Stimulated activated CD4-positive, alpha-beta T cell treated with anti-CD3 and anti-CD28 coated beads, Interleukin-1b, Interleukin-23, amount 100 ng/mL, for 4 hours (primary cell): ENCODE data around the gene RBPJ.
"Not testable (repeated sequence)": the region's sequence is repeated elsewhere in the genome, so short reads cannot be mapped to it uniquely, and the experiment has no call there.

ENCODE experiments used
- DNase-seq, 2 donors: peaks; one replicate each; pipeline ENCODE4 v3.0.0-alpha.2; 2020; ENCODE audit warnings: low read depth in 2 of 2

Gene RBPJ

DNA sequence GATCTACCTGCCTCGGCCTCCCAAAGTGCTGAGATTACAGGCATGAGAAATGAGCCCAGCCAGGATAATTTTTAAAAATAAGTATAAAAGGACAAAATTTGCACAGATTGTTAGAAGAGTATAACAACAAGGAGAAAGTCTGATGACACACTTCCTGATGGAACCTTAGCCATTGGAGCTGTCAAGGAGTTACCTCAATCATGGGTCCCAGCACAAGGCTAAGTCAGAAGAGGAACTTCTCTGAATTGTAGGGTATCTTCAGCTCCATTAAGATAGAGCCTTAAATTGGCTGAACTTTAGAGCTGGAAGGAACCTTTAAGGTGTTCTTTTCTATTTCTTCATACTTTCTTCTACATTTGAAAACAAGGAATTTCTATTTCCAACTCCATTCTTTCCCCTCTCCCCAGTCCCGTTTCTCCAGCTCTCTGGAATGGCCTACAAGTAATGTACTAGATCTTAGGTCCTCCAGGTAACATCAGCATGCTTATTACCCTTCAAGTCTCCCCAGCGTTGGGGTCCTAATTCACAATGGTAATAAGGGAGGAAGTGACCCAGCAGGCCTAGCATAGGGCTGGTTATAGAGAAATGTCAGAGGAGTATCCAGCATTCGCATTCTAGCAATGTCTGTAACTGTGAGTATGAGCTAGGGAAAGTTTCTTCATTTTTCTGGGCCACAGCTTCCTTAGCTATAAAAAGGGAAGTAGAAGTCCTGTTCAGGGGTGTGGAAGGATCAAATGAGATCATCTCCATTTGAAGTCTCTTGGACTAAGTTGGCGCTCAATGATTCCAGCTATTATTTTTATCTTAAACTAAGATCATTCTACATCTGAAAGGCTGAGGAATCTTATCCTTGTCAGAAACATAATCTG, 18.5 kb upstream of the RBPJ start:
- DNase-seq: no peak

DNA sequence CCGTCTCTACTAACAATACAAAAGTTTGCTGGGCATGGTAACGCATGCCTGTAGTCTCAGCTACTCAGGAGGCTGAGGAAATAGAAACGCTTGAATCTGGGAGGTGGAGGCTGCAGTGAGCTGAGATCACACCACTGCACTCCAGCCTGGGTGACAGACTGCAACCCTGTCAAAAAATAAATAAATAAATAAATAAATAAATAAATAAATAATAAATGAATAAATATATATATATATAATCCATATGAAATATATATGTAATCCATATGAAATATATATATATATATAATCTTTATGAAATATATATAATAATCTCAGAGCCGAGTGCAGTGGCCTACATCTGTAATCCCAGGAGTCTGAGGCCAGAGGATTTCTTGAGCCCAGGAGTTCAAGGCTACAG, 17.8 kb upstream of the RBPJ start:
- DNase-seq: no peak

DNA sequence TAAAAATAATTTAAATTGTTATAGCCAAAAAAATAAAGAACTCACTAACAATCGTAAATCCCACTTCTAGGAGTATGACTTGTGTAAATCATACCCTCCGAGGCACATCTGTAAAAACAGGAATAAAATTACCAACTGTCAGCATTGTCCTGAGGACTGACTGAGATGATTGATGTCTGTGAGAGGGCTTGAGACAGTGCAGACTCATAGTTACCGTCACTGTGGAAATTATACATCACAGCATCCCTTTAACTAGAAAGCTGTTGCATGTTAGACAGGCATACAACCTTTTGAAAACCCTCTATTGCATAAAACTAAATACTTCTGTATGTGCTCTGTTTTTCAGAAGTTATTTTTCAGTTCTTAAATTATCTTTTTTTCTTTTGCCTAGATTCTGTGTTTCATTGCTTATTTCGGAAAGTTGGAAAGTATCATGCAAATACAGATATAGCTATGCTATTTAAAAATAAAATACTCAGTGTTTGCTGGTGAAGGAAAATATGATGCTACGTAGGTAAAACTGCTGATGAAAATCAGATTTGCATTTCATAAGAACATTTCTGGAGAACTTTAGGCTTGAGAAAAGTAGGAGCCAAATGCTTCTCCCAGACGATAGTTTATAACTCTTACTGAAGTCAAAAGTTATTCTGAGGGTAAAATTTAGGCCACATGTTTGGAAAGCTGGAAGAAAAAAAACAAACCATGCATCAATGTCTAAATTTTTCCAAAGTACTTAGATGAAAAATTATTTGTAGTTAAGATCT, 13.6 kb upstream of the RBPJ start:
- no peak for DNase-seq

DNA sequence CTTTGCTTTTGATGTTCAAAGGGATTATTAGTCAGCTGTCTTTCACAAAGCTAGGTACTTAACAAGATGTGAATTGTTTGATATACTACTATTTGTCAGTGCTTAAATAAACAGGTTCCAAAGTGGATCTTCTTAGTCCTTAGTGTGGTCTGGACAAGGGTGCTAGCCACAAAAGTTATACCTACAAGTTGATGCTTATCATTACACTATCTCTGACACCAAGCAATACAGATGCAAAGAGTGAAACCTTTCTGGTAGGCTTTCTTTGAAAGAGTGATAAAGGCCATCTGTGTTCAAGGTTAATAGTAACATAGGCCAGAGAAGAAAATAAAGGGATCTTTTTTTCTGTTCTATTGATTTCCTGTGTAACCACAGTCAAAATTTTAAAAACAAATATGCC, 12.2 kb upstream of the RBPJ start:
- no peak for DNase-seq

DNA sequence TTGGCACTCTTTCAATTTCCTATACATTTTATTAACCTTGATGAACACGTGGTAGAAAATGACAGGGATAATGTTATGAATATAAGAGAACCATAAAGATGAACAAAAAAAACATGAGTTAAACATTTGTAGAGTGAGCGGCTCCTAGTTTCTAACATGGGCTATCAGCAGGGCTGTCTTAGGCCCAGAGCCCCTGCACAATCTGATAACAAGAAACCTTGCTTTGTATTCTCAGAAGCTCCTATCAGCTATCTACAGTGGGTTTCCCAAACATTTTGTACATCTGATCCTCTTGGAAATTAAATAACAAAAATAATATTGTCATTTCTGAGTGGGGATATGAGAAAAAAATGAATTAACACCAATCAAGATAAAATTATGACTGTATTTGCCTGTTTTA, 10.6 kb upstream of the RBPJ start:
- DNase-seq: no peak

DNA sequence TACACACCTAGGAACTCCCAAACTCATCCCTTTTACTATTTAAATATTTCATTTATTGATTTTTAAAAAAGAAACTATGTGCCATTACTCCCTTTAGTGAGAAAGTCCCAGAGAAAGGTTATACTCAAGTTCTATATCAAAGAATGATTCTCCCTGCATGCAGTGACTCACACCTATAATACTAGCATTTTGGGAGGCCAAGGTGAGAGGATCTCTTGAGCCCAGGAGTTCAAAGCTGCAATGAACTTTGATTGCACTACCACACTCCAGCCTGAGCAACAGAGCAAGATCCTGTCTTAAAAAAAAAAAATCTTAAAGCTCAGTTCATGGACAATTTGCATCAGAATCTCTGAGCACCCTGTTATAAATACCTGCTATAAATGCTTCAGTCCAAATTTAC, 9.2 kb upstream of the RBPJ start:
- no peak for DNase-seq

DNA sequence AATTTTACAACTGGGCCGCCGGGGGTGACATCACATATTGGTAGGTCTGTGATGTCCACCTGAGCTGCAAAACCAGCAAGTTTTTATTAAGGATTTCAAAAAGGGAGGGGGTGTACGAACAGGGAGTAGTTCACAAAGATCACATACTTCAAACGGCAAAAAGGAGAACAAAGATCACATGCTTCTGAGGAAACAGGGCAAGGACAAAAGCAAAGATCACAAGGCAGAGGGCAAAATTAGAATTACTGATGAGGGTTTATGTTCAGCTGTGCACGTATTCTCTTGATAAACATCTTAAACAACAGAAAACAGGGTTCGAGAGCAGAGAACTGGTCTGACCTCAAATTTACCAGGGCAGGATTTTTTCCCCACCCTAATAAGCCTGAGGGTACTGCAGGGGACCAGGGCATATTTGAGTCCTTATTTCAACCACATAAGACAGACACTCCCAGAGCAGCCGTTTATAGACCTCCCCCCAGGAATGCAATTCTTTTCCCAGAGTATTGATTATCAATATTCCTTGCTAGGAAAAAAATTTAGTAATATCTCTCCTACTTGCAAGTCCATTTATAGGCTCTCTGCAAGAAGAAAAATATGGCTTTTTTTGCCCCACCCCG, 5.4 kb upstream of the RBPJ start:
- DNase-seq: not testable (repeated sequence)

DNA sequence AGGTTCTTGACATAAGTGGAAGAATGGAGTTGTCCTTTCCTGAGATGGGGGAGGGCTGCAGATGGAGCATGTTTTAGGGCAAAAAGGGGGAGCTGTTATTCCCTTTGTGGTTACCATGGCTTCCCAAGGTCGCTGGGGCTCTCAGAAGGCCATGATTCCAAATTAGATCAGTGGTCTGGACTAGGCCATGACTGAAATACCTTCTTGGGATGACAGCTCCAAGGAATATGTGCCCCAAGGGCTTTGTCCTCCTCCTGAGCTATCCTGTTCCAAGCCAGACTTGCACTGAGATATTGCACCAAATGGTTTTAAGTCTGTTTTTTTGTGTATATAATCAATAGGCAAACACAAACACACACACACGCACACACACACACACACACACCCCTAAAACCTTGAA, 3.0 kb upstream of the RBPJ start:
- no peak for DNase-seq

DNA sequence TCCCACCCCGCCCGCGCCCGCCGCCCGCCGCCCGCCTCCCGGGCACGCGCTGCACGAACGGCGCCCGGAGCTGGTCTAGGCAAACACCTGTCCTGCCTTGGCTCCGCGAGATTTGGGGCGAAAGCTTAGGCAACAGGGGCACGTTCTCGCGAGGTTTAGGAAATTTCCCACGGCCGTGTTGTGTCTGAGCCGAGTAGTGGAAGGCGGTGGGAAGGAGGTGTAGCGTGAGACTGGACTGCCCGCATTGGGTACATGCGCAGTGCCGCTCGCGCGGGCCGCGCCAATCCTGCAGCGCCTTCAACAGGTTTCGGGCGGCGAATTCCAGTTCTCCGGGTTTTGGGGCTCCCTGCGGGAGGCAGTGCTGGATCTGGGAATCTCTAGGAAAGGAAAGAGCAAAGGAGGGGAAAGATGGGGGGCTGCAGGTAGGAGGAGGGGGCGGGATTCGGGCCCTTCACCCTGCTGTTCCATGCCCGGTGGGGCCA, 1.3 kb upstream of the RBPJ start:
- peak; percentile 94 to 95 for DNase-seq

DNA sequence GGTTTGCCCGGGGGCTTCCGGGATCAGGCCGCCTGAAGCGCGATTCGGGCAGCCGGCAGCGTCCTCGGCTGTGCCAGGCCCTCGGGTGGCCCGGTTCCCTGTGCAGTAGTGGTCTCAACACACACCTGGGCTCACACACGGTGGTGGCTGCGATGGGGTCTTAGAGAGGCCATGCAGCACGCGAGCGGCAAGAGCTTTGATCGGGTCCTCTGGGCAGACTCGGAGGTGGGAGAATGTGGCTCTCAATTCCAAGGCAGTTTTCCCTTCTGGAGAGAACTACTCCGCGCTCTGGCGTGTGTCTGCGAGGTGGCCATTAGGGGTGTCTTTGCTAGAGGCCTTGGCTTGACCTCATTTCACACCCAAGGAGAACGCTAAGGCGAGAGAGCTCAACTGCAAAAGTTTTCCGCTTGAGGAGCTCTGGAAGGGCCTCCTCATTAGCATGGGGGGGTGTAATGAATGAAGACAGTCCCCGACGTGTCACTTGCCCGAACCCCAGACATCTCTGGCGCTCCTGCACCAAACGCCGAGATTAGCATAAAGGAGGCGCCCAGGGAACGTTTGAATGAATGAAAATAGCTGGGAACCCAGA, 771 bp upstream of the RBPJ start:
- DNase-seq: peak in 1 of 2 donors; percentile 23

DNA sequence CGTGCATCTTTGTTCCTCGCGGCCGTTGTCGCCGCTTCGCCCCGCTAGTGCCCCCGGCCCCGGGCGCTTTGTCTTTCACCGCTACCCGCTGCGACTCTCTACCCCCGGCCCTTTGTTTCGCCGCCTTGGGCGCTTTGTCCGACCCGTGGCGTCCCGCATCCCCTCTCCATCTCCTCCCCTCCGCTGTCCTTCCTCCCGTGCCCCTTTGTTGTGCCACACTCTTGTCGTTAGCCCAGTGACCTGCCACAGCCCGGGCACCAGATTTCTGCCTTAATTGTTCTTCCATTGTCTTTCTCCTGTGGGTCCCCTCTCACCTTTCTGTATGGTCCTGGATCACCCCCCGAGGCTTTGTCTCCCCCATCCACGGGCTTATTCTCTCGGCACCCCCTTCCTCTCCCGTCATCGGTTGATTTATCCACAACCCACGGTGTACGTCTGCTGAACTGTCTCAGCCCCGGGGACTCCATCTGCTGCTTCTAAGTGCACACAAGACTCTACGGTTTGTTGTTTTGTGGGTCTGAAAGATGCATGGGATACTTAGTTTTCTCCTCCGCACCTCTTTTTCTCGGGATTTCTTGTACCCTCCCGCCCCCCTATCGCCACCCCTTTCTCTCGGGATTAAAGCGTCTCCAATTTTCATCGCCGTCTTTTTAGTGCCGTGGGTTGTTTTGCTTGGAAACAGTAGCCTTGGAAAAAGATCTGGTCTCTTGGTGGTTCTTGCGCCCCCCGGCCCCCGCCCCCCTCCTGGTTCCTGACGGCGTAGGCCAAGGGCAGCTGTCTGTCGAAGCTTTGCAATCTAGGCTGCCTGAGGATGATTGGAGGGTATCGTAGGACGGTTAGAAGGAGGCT, 783 bp downstream of the RBPJ start:
- peak; percentile 23 to 26 for DNase-seq

DNA sequence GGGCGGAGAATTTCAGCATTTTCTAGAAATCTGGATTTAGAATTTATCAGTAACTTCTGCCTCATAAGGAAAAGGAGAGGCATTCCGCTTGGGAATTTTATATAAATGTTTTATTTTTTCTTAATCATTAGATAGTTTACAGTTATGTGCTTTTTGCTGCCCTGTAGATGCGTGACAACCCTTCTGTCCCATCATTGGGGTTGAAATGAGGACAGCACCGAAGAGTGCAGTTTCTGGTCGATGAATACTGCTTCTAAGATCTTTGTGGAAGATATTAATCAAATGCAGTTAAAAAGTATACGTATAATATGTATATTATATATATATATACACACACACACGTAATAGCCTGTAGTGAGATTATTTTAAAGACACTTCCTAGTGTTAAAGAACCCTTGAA, 1.5 kb downstream of the RBPJ start:
- DNase-seq: no peak

DNA sequence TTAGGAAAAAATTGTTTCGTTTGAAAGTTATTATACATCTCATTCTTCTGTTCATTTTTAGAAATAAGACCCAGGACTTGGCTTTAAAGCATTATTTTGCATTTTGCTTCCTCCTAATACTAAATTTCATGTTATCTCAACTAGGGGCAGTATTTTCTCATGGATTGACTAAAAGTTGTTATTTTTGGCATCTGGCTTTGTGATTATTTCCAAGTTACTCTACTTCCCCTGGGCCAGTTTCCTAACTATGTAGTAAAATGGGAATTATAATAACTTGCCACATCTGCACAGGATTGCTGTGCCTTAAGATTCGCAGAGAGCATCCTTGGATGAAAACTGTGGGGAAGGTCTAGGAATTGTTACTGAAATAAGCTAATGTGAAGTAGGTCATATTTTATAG, 3.0 kb downstream of the RBPJ start:
- DNase-seq: no peak

DNA sequence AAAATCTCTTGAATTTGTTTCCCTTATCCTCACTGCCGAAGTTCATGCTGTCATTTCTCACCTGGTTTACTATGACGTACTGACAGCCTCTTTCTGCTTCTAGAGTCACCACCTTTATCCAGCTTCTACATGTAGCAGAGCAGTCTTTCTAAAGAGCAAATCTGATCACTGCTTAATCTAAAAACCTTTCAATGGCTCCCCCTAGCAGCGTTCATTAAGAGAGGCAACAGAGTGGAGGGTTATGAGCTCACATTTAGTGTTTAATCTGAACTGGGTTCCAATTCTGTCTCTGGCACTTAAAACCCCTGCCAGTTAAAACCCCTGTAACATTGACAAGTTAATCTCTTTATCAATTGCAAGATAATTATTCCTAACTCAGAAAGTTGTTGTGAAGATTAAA, 4.4 kb downstream of the RBPJ start:
- DNase-seq: peak in 1 of 2 donors; percentile 23

DNA sequence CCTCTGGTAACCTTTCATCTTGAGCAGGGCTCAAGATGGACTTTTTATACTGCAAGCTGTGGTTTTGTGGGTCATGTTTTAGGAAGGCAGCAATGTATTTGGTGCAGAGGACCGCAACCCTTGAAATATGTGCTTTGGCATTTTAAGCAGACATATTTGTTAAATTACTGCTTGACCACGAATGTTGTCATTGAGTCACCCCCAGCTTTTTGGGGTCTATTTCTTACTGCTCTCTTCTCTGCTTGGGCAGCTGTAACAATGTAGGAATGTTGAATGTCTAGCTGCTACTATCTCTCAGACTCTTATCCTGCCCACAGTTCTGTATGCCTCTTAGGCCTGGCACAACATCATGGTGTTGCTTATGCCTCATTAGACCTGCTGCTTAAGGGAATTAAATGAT, 6.0 kb downstream of the RBPJ start:
- no peak for DNase-seq

DNA sequence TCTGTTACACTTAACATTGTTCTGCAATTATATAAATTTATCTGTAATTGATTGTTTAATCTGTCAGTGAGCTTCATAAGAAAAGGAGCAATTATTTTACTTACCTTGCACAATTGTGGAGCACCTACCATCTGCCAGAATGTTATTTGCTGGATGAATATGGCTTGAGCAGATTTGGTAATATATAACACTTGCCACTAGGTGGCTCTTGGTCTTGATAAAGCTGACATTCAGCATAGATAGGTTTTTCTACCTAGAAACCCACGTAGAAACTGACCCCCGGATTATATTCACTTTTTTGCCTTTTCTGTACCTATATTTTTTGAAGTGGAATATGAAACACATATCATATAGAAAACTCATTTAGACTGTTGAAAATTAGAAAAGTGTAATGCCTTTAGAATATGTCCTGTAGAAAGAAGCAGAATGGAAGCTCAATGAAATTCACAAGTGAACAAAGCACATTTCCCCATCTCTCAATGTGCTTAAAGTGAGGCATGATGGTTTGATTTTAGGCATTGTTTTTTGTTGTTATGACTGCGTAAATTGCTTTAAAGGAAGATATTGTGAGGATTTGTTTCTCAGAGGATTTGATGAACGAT, 9.5 kb downstream of the RBPJ start:
- peak in 1 of 2 donors; percentile 18 for DNase-seq

DNA sequence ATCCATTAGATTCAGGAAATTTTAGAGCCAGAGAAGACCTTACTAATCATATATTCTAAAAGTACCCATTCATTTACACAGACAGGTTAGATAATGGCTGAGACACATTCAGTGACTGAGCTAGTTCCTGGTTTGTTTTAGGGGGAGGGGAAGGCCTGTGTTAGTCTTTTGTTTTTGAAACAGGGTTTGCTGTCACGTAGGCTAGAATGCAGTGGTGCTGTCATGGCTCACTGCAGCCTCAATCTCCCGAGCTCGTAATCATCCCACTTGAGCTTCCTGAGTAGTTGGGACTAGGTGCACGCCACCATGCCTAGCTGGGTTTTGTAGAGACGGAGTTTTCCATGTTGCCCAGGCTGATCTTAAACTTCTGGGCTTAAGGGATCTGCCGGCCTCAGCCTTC, 10.1 kb downstream of the RBPJ start:
- no peak for DNase-seq

DNA sequence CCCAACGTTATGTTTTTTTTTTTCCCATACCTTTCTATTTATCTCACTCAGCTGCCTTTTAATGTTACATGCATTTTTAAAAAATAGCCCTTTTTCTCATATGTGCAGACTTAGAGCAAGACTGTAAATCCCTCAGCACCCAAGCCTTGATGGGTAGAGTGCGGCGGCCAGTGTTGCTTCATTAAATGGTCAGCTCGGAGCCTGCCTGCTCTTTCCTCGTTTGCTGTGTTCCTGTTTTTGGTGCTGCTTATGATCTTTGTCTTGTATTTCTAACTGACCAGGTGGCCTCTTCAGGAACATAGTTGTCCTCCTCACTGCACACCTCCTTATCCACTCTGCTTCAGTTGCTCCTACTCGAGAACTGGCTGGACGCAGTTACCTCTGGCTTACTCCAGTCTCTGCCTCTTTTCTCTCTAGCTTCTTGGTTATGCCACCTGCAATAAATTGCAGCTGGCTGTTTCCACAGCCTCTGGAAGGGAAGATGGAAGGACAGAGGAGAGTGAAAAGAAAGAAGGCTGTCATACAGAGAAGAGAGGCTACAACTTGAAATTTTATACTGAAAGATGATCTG, 10.7 kb downstream of the RBPJ start:
- no peak for DNase-seq

DNA sequence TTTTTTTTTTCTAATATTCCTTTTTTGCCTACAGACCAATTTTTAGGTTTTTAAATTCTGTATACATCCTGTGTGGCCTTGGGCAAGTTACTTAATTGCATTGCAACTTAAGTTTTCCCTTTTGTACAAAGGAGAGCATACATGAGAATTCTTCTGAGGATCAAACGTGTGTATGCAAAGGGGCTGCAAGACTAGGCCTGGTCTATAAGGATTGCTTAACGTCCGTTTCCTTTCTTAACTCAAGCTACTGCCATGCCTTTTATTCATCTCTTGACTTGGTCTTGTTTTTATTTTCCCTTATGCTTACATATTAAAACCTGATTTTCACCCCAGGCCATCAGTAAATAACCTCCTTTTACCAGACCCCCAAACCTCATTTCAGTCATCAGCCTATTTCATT, 13.6 kb downstream of the RBPJ start:
- DNase-seq: no peak

DNA sequence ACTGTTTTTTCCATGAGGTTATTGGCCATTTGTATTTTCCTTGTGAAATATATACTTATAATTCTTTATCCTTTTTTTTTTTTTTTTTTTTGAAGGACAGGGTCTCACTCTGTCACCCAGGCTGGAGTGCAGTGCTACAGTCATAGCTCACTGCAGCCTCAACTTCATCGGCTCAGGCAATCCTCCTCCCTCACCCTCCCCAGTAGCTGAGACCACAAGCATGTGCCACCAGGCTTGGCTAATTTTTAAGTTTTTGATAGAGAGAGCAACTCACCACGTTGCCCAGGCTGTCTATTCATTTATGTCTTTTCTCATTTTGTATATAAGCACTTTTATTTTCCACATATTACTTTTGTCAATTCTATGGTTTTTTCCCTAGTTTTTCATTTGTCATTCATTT, 16.8 kb downstream of the RBPJ start:
- no peak for DNase-seq
